Measurements from ENCODE around the gene TCFL5. TPM values are rescaled to one million over a fixed set of nuclear protein-coding genes. Genes with fewer than 3 reads are reported as not detected.

The TCFL5 gene
- total RNA-seq, 1 experiment from 2014 or later = 23.8 TPM

GRCh38 chr20:62814709-62815065 lies 46.9 kb downstream of the TCFL5 start:
- ChIA-PET POLR2A (interaction anchor here (0.7 kb wide), 1 partner anchor 334 kb away, joined by 4 read pairs; no protein-coding TSS in a partner anchor), CTCF (no interaction called here)
- DNase-seq (ENCODE audit: low read depth, low spot score) (no peak), ATAC-seq (no peak)
- Histone ChIP-seq H3K9me3 (ENCODE audit: control insufficient read depth, insufficient read depth, low read depth, low read length) (no peaks in the 10 kb centered on the region), H3K27ac (ENCODE audit: low read length) (peak overlapping the region; percentile 79), H3K4me3 (ENCODE audit: low read depth in 2 of 2, low read length in 2 of 2) (no peak overlapping the region), H3K4me1 (ENCODE audit: control insufficient read depth, insufficient read depth, low read length) (peaks cover 55% of the 10 kb centered on the region), H3K27me3 (ENCODE audit: control insufficient read depth, insufficient read depth, low read length) (no peaks in the 10 kb centered on the region), H3K36me3 (ENCODE audit: control insufficient read depth, insufficient read depth, low read length) (0 out of 2 replicates have a peak, but pooled peaks cover 2% of the 10 kb centered on the region)
- intact Hi-C loops (cut with micrococcal nuclease; ENCODE audit: unreplicated experiment) (no loop called here), in situ Hi-C loops (cut with HindIII; ENCODE audit: low pct_unique_long_range_greater_than_20kb, low sequenced_read_pairs) (no loop called here)
- TF ChIP-seq POLR2AphosphoS5 (IDR thresholded peaks at IDR 0.05; ENCODE audit: low read depth, low read length) (peak; percentile 21; the same call in 1 of the 2 replicates), TCF7L2 (IDR thresholded peaks at IDR 0.05; ENCODE audit: low read depth, low read length) (no peak), CTCF (IDR thresholded peaks at IDR 0.05) (no peak)
- no TSS peak for BruUV-seq (replicated peaks)

- DNase-seq (ENCODE audit: low read depth, low spot score) (no peak), ATAC-seq (0 out of 2 replicates have a peak, but pooled peaks have one; percentile 7)
- Histone ChIP-seq H3K27me3 (ENCODE audit: control insufficient read depth, insufficient read depth, low read length) (no peaks in the 10 kb centered on the region), H3K36me3 (ENCODE audit: control insufficient read depth, insufficient read depth, low read length) (peaks cover 3% of the 10 kb centered on the region; the same call in 1 of the 2 replicates), H3K27ac (ENCODE audit: low read length) (peak overlapping the region; percentile 79), H3K9me3 (ENCODE audit: control insufficient read depth, insufficient read depth, low read depth, low read length) (no peaks in the 10 kb centered on the region), H3K4me1 (ENCODE audit: control insufficient read depth, insufficient read depth, low read length) (peaks cover 49% of the 10 kb centered on the region), H3K4me3 (ENCODE audit: low read depth in 2 of 2, low read length in 2 of 2) (no peak overlapping the region)
- intact Hi-C loops (cut with micrococcal nuclease; ENCODE audit: unreplicated experiment) (no loop called here), in situ Hi-C loops (cut with HindIII; ENCODE audit: low pct_unique_long_range_greater_than_20kb, low sequenced_read_pairs) (no loop called here)
- BruUV-seq (replicated peaks) = no TSS peak
- no peak for TF ChIP-seq REST (IDR thresholded peaks at IDR 0.05; ENCODE audit: insufficient read depth in 1 of 2, low read depth in 2 of 2, low read length in 1 of 2)
- no peak for TF ChIP-seq POLR2AphosphoS5 (IDR thresholded peaks at IDR 0.05; ENCODE audit: low read depth, low read length)
- TF ChIP-seq TCF7L2 (IDR thresholded peaks at IDR 0.05; ENCODE audit: low read depth, low read length) = no peak
- TF ChIP-seq CTCF (IDR thresholded peaks at IDR 0.05) = no peak
- TF ChIP-seq SIN3A (IDR thresholded peaks at IDR 0.05; ENCODE audit: borderline replicate concordance, insufficient read depth, low read depth, low read length) = no peak
- POLR2A ChIA-PET = no interaction called here
- CTCF ChIA-PET = no interaction called here
Observed at GRCh38 chr20:62814060-62814708, 47.4 kb downstream of the TCFL5 start.
